Measurements from ENCODE around the gene SFPQ.

GRCh38 chr1:35201631-35202030 is 8.7 kb upstream of the SFPQ start:
- TF ChIP-seq CTCF (IDR thresholded peaks at IDR 0.05) (no peak), POLR2A (IDR thresholded peaks at IDR 0.05) (no peak)

Measured in upper lobe of left lung (tissue), 4 donors.